HepG2 (cell line): ENCODE results near the gene CCDC142. TPM values are rescaled to one million over a fixed set of nuclear protein-coding genes. Genes with fewer than 3 reads are reported as not detected.
A peak's percentile ranks its signal among the peaks of the same experiment; 100 is the strongest.

ENCODE experiments used
- BRF2 ChIP-seq: sonication (generic); formaldehyde crosslinking; IDR thresholded peaks from 2 replicates; pipeline ENCODE4 v1.8.1; 2022; ENCODE audit warnings: mild to moderate bottlenecking, missing genetic modification reagents
- CBX1 ChIP-seq: IDR thresholded peaks from one replicate; pipeline ENCODE4 v1.6.1; 2016; ENCODE audit warnings: antibody characterized with exemption, low read depth
- CHD4 ChIP-seq: fragments of 200-600 bp; sonication (generic); IDR thresholded peaks from 2 replicates; pipeline ENCODE4 v1.7.0; 2017; ENCODE audit warnings: mild to moderate bottlenecking, low read length, borderline replicate concordance
- DNMT3B ChIP-seq: conservative IDR thresholded peaks from 2 replicates; pipeline ENCODE4 v1.6.1; 2016; ENCODE audit warnings: missing biosample characterization, control low read depth
- FOXP1 ChIP-seq, 2 experiments: fragments of 450-650 bp in 1 of 2; IDR thresholded peaks; 2 replicates each; pipeline ENCODE4 v1.6.1; 2017 to 2018; ENCODE audit warnings: antibody characterized with exemption in 1 of 2
- GFI1 ChIP-seq: sonication (generic); formaldehyde crosslinking; IDR thresholded peaks from 2 replicates; pipeline ENCODE4 v1.5.0; 2020; ENCODE audit warnings: missing genetic modification reagents, mild to moderate bottlenecking, borderline replicate concordance
- MAX ChIP-seq: IDR thresholded peaks from 2 replicates; pipeline ENCODE4 v1.6.1; 2012; ENCODE audit warnings: inconsistent platforms
- RARG ChIP-seq: sonication (generic); formaldehyde crosslinking; IDR thresholded peaks from 2 replicates; pipeline ENCODE4 v1.4.0; 2020; ENCODE audit warnings: low read depth, mild to moderate bottlenecking, missing genetic modification reagents
- SALL1 ChIP-seq: sonication (generic); formaldehyde crosslinking; IDR thresholded peaks from 2 replicates; pipeline ENCODE4 v1.8.0; 2022; ENCODE audit warnings: mild to moderate bottlenecking, missing genetic modification reagents
- SRSF4 ChIP-seq: fragments of 200-400 bp; formaldehyde crosslinking; IDR thresholded peaks from one replicate; pipeline ENCODE4 v1.6.1; 2018; ENCODE audit warnings: mild to moderate bottlenecking, low read depth, low read length, moderate library complexity; ENCODE audit not compliant: poor library complexity, severe bottlenecking
- ZNF138 ChIP-seq: sonication (generic); formaldehyde crosslinking; IDR thresholded peaks from 2 replicates; pipeline ENCODE4 v1.5.0; 2020; ENCODE audit warnings: mild to moderate bottlenecking, low read depth, missing genetic modification reagents
- ZNF274 ChIP-seq: sonication (generic); formaldehyde crosslinking; IDR thresholded peaks from 2 replicates; pipeline ENCODE4 v1.5.1; 2020; ENCODE audit warnings: mild to moderate bottlenecking, missing genetic modification reagents
- ZNF562 ChIP-seq: sonication (generic); formaldehyde crosslinking; IDR thresholded peaks from 2 replicates; pipeline ENCODE4 v1.8.0; 2022; ENCODE audit warnings: missing genetic modification reagents, borderline replicate concordance
- ZNF567 ChIP-seq: sonication (generic); formaldehyde crosslinking; IDR thresholded peaks from 2 replicates; pipeline ENCODE4 v1.8.1; 2023; ENCODE audit warnings: mild to moderate bottlenecking, missing genetic modification reagents, borderline replicate concordance
- ZNF597 ChIP-seq: sonication (generic); formaldehyde crosslinking; IDR thresholded peaks from 2 replicates; pipeline ENCODE4 v1.5.0; 2020; ENCODE audit warnings: missing genetic modification reagents
- polyA plus RNA-seq, 8 experiments: library from polyadenylated mRNA; depleted of rRNA in 3 of 8; stranded (reverse) in 7 of 8; unstranded in 1 of 8; fragments of >200 nt; fragmentation: Illumina TruSeq in 4 of 8; extraction: Trizol in 4 of 8; gene quantifications; 2 replicates each; pipeline versions ENCODE4 v1.2.1 to v1.2.3, GENCODE V29; 2011 to 2016; ENCODE audit warnings: low read depth in 4 of 8, missing spikeins in 1 of 8, mixed read lengths in 1 of 8; ENCODE audit not compliant: insufficient read depth in 1 of 8
- total RNA-seq, 5 experiments: library from RNA; depleted of rRNA; stranded (reverse); fragments of >200 nt; fragmentation: Illumina TruSeq; extraction: Trizol; gene quantifications; 2 replicates each; pipeline ENCODE4 v1.2.3, GENCODE V29; 2016; ENCODE audit warnings: low read depth in 1 of 5
- TF ChIP-seq, protein P1 (sequence below): sonication (generic); formaldehyde crosslinking; IDR thresholded peaks from 2 replicates; pipeline ENCODE4 v1.4.0; 2020; ENCODE audit warnings: missing genetic modification reagents
- TF ChIP-seq, protein P2 (sequence below): sonication (generic); formaldehyde crosslinking; IDR thresholded peaks from 2 replicates; pipeline ENCODE4 v1.5.0; 2020; ENCODE audit warnings: missing genetic modification reagents
- TF ChIP-seq, protein P3 (sequence below): sonication (generic); formaldehyde crosslinking; IDR thresholded peaks from 2 replicates; pipeline ENCODE4 v1.5.0; 2020; ENCODE audit warnings: mild to moderate bottlenecking, missing genetic modification reagents
- TF ChIP-seq, protein P4 (sequence below): IDR thresholded peaks from 2 replicates; pipeline ENCODE4 v1.6.1; 2016; ENCODE audit warnings: control low read depth

Gene CCDC142
- total and polyA plus RNA-seq, 2 of the 13 experiments (the other 11 are each of a cell fraction or from before 2014, with no cell fraction given): 14.7 to 30.4 TPM

GRCh38 chr2:74507145-74507925 is 24.5 kb upstream of the CCDC142 start, which contains the start of gene PCGF1 (continued):
- TF ChIP-seq MAX (no peak), CHD4 (peak; percentile 44; the same call in 1 of the 2 replicates), ZNF138 (CRISPR knock-in tag) (0 out of 2 replicates have a peak, but pooled peaks have one; percentile 84), ZNF274 (peak; percentile 83), ZNF562 (CRISPR knock-in tag) (no peak), ZNF597 (CRISPR knock-in tag) (no peak), BRF2 (peak; percentile 35; the same call in 1 of the 2 replicates), DNMT3B (CRISPR knock-in tag) (peak; percentile 90; the same call in 1 of the 2 replicates), SALL1 (CRISPR knock-in tag) (peak; percentile 93), ZNF567 (CRISPR knock-in tag) (peak; percentile 81; the same call in 1 of the 2 replicates), CBX1 (peak; percentile 66), RARG (CRISPR knock-in tag) (no peak), GFI1 (CRISPR knock-in tag) (no peak), FOXP1 (IDR thresholded peaks at IDR 0.05) (no peak), FOXP1 (CRISPR knock-in tag; IDR thresholded peaks at IDR 0.05) (peak; percentile 28; the same call in 1 of the 2 replicates), SRSF4 (no peak)
- TF ChIP-seq, protein P1, sequence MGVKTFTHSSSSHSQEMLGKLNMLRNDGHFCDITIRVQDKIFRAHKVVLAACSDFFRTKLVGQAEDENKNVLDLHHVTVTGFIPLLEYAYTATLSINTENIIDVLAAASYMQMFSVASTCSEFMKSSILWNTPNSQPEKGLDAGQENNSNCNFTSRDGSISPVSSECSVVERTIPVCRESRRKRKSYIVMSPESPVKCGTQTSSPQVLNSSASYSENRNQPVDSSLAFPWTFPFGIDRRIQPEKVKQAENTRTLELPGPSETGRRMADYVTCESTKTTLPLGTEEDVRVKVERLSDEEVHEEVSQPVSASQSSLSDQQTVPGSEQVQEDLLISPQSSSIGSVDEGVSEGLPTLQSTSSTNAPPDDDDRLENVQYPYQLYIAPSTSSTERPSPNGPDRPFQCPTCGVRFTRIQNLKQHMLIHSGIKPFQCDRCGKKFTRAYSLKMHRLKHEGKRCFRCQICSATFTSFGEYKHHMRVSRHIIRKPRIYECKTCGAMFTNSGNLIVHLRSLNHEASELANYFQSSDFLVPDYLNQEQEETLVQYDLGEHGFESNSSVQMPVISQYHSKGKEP: 0 out of 2 replicates have a peak, but pooled peaks have one; percentile 60
- TF ChIP-seq, protein P2, sequence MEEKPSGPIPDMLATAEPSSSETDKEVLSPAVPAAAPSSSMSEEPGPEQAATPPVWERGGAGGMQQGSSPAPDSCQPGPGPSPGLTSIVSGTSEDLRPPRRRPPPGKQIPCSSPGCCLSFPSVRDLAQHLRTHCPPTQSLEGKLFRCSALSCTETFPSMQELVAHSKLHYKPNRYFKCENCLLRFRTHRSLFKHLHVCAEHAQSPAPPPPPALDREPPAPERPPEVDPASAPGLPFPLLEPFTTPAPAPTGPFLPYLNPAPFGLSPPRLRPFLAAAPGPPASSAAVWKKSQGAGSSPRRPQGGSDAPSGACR (CRISPR knock-in tag): peak; percentile 77; the same call in 1 of the 2 replicates
- TF ChIP-seq, protein P3, sequence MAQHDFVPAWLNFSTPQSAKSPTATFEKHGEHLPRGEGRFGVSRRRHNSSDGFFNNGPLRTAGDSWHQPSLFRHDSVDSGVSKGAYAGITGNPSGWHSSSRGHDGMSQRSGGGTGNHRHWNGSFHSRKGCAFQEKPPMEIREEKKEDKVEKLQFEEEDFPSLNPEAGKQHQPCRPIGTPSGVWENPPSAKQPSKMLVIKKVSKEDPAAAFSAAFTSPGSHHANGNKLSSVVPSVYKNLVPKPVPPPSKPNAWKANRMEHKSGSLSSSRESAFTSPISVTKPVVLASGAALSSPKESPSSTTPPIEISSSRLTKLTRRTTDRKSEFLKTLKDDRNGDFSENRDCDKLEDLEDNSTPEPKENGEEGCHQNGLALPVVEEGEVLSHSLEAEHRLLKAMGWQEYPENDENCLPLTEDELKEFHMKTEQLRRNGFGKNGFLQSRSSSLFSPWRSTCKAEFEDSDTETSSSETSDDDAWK (CRISPR knock-in tag): no peak
- TF ChIP-seq, protein P4, sequence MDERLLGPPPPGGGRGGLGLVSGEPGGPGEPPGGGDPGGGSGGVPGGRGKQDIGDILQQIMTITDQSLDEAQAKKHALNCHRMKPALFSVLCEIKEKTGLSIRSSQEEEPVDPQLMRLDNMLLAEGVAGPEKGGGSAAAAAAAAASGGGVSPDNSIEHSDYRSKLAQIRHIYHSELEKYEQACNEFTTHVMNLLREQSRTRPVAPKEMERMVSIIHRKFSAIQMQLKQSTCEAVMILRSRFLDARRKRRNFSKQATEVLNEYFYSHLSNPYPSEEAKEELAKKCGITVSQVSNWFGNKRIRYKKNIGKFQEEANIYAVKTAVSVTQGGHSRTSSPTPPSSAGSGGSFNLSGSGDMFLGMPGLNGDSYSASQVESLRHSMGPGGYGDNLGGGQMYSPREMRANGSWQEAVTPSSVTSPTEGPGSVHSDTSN (CRISPR knock-in tag): no peak; the same call in 1 of the 2 replicates
